Ishikawa (cell line): ENCODE results near the gene EOLA2.
A peak's percentile ranks its signal among the peaks of the same experiment; 100 is the strongest.
"Not testable (repeated sequence)": the region's sequence is repeated elsewhere in the genome, so short reads cannot be mapped to it uniquely, and the experiment has no call there.

Source experiments
- CREB1 ChIP-seq: IDR thresholded peaks from 2 replicates; pipeline ENCODE4 v1.6.1; 2012; ENCODE audit warnings: low read depth
- EP300 ChIP-seq: IDR thresholded peaks from 2 replicates; pipeline ENCODE4 v1.6.1; 2012; ENCODE audit warnings: borderline replicate concordance
- NFIC ChIP-seq: IDR thresholded peaks from 2 replicates; pipeline ENCODE4 v1.6.1; 2012
- RAD21 ChIP-seq: IDR thresholded peaks from 2 replicates; pipeline ENCODE4 v1.6.1; 2012; ENCODE audit warnings: low read depth
- REST ChIP-seq: IDR thresholded peaks from 2 replicates; pipeline ENCODE4 v1.6.1; 2012; ENCODE audit warnings: low read depth, mild to moderate bottlenecking
- TAF1 ChIP-seq: IDR thresholded peaks from 2 replicates; pipeline ENCODE4 v1.6.1; 2012; ENCODE audit warnings: low read depth, mild to moderate bottlenecking
- TCF12 ChIP-seq: IDR thresholded peaks from 2 replicates; pipeline ENCODE4 v1.6.1; 2012; ENCODE audit warnings: low read depth
- USF1 ChIP-seq: IDR thresholded peaks from 2 replicates; pipeline ENCODE4 v1.6.1; 2012
- YY1 ChIP-seq: IDR thresholded peaks from 2 replicates; pipeline ENCODE4 v1.6.1; 2012; ENCODE audit warnings: low read depth

GRCh38 chrX:149940674-149941024 lies 2.4 kb upstream of the EOLA2 start:
- not testable (repeated sequence) for TF ChIP-seq REST, CREB1, YY1, TAF1, EP300, TCF12, NFIC, USF1
- TF ChIP-seq RAD21: peak; percentile 15; the same call in 1 of the 2 replicates
